GM19193 (cell line): ENCODE data around the gene NUDT3.

Experiments used
- POLR2A ChIP-seq: IDR thresholded peaks from 4 replicates; pipeline ENCODE4 v1.6.1; 2011; ENCODE audit not compliant: insufficient read depth, insufficient read length; ENCODE audit errors: extremely low read depth

The NUDT3 gene

DNA sequence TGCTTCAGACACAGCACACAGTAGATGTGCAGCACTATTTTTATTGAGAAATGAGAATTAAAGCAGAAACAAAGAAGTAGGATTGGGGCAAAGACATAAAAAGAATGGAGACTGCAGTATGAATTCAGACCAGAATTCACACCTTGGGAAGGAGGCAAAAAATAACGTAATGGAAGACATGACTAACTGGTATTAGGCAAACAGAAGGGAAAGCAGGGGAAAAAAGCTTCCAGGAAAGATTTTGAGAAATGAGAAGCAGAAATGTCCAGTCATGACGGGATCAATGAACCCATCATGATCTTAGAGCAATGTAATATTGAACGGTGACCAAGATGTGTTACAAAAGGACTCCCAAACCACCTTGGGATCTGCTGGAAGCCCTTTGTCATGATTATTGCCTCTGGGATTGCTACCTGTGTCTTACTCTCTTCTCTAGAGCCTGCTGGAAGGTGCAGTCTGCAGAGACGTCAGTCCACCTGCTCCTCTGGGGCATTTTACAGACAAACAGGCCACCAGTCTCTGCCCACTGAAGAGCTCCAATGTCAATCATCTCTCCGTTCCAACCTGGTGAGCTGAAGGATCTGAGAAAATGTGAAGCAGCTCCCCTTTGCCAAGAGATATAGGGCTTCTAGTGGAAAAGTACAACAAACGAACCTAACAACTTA, 8.7 kb downstream of the NUDT3 start:
- no peak for TF ChIP-seq POLR2A

DNA sequence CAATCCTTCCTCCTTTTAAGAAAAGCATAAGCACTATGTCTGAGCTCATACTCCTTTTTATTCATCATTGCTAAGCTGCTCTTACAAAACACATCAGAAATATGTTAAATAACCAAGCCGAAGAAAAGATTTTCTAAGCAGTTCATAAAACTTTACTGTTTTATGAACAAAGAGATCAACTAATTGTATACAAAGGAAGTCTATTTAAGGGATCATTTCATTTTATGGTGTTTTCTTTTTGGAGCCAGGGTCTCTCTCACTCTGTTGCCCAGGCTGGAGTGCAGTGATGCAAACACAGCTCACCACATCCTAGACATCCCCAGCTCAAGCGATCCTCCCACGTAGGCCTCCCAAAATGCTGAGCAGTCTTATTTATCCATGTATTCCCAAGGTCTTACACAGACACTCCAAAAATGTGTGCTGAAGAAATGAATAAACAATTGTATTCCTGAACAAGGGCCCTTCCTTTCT, 9.3 kb downstream of the NUDT3 start:
- TF ChIP-seq POLR2A = no peak

DNA sequence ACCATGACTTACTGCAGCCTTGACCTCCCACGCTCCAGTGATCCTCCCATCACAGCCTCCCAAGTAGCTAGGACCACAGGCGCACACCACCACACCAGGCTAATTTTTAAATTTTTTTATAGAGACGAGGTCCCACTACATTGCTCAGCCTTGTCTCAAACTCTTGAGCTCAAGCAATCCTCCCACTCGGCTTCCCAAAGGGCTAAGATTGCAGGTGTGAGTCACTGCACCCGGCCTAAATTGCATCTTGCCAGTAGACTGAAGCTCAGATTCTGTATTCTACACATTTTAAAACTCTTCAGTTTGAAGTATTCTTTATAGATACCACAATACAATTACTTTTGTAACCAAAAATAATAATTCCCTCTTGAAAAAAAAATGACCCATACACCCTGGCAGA, 11.4 kb downstream of the NUDT3 start:
- no peak for TF ChIP-seq POLR2A

DNA sequence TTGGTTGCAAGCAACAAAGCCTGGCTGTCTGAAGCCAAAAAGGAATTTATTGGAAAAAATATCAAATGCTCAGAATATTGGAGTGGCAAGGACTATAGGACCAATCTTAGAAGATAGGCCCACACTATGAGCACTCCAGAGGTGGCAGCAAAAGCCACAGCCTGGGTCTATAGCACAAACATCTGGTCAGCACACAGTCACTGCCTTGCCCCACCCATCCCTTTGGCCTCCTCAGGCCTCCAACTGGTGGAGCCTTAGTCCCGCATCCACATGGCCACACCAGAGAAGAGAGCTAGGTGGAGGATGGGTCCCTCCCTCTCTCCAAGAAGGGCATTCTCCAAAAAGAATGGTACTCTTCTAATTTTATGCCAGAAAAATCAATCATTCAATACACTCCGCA, 14.0 kb downstream of the NUDT3 start:
- TF ChIP-seq POLR2A = no peak

DNA sequence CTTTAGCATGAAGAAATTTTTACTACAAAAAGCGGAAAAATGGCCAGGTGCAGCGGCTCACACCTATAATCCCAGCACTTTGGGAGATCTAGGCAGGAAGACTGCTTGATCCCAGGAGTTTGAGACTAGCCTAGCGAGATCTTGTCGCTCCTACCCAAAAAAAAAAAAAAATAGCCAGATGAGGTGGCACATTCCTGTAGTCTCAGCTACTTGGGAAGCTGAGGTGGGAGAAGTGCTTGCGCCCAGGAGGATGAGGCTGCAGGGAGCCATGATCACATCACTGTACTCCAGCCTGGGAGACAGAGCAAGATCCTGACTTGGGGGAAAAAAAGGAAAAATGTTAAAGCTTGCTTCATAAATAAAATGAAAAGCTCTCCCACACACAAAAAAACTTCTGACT, 14.5 kb downstream of the NUDT3 start:
- TF ChIP-seq POLR2A = no peak

DNA sequence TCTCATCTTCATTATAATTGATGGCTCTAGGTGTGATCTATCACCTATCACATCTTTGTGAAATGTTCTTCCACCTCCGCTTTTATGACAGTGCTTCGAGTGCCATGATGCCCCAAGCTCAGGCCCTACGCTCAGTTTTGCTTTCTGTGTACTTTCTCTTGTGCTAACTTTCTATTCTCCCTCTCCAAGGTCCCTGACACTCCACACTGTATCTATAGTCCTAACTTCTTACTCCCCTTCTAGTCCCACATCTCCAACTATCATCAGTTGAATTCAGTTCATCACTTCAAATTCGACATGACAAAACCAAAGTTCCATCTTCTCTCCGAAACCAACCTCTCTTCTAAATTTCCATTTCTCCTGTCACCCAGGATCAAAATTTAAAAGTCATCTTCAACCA, 16.6 kb downstream of the NUDT3 start:
- no peak for TF ChIP-seq POLR2A

DNA sequence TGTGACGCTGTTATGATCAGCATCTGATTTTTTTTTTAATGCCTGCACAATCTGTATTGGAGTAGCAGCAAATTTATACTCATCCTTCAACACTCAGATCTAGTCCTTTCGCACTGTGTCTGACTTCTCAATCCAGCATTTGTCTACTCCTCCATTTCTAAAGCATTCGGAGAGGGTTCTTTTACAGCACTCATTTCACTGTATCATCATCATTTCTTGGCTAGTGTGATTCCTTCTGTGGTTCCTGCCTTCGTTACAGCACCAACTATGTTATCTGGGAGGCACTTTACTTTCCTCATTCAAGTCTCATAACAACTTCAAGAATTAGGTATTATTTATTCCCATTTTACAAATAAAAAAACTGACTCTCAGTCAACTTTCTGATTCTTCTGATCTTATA, 18.0 kb downstream of the NUDT3 start:
- no peak for TF ChIP-seq POLR2A

DNA sequence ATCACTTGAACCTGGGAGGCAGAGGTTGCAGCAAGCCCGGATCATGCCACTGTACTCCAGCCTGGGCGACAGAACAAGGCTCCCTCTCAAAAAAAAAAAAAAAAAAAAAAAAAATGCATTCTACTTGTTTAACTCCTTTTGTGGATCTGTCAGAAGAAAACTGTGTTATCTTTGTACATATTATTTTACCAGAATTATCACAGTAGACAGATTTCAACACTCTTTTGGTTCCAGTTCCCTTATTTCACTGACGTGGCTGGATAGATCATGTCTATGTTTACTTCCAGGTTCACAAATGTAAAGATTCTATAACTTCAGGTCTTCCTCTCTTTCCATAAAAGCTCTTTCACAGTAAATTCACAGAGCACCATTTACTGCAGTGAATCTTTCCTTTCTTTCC, 18.4 kb downstream of the NUDT3 start:
- TF ChIP-seq POLR2A = no peak

DNA sequence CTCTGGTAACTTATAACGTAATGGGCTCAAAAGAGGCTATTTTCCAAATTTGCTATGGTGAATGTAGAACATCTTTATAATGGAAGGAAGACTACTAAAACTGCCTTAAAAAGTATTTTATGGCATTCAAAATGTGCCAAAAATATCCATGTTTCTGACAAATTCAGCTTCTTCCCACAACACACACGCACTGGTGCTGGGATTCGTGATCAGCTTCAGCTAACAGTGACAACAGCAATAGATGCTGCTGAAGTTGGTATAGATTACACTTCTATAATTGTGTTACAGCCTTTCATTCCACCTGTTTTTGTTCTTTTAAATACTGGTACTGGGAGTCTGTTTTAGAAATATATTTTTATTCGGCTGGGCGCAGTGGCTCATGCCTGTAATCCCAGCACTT, 19.0 kb downstream of the NUDT3 start:
- no peak for TF ChIP-seq POLR2A

DNA sequence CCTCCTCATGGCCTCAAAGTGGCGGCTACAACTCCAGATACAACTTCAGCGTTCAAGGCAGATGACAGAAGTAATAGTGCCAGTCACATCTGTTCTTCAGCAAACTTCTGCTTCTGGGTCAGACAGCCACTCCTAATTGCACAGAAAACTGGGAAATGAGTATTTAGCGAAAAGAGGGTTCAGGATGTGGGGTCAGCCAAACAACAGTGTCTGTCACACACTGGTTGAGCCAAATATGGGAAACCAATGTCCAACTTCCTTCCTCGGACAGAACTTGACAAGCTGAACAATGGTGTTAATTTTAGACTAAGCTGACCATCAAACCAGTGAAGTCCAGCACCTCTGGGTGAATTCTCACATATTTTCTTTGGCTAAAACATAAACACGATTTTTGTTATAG, 22.1 kb downstream of the NUDT3 start:
- no peak for TF ChIP-seq POLR2A

DNA sequence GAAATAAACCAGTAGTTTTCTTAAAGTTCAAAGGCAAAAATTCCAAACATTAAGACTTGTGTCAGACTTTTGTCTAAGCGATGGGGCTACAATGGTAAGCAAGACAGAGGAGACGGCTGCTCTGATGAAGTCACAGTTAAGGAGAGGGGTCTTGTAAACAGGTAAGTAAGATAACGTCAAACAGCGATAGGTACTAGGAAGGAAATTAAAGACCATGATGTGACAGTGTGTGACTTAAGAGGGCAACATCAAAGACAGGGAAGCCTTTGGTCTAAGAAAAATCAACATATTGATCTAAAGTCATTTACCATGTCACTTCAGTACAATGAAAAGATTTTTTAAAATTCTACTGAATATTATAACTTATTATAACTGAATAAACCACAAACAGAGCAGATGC, 23.1 kb downstream of the NUDT3 start:
- no peak for TF ChIP-seq POLR2A

DNA sequence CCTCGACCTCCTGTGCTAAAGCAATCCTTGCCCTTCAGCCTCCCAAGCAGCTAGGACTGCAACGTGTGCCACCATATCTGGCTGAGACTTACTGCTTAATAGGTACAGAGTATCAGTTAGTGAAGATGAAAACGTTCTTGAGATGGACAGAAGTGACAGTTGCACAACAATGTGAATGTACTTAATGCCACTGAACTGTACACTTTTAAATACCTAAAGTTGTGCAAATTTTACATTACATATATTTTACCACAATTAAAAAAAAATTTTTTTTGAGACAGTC, 25.9 kb downstream of the NUDT3 start:
- no peak for TF ChIP-seq POLR2A

DNA sequence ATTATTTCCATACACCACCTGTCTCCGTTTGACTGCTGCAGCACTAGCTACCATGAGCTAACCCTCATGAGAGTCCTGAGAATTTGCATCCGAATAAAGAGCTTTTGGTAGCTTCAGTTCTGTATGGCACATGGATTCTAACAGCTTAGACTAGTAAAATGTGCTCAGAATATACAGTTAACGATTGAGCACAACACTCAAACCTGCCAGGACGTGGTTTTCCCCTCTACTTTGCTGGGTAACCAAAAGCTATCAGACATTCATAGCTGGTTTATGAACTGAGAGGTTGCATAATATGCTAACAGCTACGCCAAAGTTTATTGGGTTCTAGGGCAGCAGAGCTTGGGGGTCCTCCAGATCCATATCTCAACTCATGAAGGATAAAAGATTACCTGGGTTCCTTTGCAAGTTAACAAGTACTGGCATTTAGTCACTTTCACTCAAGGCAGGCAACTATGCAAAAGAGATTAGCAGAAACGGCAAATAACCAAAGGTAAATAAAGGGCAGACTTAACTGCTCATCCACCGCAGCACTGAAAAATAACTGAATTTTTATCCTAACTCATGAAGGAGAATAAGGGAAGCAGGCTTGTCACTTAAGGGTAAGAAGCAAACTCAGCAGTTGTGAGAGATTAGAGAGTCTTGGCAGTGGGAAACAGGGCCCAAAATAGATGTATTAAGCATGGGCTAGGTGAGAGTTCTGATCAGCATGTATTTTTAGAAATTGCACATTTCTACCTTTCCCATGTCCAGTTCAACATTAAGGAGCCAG, 29.4 kb downstream of the NUDT3 start:
- no peak for TF ChIP-seq POLR2A

DNA sequence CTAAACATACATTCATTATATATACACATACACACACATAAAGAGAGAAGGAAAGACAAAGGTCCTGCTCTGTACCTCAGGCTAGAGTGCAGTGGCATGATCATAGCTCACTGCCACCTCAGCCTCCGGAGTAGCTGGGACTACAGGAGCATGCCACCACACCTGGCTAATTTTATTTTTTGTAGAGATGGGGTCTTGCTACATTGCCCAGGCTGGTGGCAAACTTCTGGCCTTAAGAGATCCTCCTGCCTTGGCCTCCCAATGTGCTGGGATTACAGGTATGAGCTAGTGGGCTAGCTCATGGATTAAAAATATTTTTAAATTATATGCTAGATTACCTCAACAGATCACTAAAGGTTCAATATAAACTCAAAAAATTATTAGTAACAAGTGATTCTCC, 30.3 kb downstream of the NUDT3 start:
- no peak for TF ChIP-seq POLR2A

DNA sequence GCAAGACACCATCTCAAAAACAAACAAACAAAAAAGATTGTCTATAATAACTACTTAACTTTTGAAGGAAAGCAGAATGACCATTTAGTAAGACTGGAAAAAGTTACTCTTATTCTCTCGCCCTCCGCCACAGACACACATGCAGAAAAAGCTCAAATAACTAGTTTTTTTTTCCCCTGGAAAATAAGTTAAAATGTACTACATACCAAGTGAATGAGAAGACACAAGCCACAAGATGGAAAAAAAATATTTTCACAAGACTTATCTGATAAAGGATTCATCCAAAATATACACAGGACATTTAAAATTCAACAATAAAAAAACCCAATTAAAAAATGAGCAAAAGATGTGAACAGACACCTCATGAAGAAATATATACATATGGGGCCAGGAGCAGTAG, 31.9 kb downstream of the NUDT3 start:
- no peak for TF ChIP-seq POLR2A

DNA sequence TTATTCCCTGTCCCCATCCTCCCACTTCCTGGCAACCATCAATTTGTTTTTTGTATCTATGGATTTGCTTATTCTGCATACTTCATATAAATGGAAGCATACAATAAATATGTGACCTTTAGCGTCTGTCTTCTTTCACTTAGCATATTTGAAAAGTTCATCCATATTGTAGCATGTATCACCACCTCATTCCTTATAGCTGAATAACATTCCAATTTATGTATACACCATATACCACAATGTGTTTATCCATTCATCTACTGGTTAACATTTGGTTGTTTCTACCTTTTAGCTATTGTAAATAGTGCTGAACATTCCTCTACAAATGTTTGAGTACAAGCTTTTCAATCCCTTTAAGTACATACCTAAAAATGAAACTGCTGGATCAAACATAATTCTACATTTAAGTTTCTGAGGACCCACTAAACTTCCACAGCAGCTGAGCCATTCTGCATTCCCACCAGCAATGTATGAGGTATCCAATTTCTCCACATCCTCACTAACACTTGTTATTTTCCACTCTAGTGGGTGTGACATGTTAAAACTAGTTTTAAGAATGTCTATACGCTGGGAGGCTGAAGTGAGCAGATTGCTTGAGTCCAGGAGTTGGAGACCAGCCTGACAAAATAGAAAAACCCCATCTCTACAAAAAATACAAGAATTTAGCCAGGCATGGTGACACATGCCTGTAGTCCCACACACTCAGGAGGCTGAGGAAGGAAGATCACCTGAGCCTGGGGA, 32.9 kb downstream of the NUDT3 start:
- no peak for TF ChIP-seq POLR2A

DNA sequence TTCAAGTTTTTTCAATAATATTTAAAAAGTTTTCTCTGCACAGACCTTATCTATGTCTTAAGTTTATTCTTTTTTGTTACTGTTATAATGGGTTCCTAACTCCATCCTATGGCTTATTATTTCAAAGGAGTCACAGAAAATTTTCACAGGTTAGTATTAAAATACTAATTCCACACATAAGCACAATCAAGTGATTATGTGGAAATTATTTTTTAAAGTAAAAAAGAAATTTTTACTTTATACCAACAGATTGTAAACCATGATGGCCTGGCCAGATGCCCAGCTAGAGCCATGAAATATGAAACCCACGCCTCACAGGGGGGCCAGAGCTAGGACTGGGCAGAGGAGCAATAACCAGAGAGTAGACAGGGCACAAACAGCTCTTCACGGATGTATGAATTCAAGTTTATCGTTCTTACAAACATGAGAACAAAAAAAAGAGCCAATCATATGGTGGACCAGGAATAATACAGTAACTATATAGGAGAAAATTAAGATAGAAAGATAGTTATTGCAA, 34.0 kb downstream of the NUDT3 start:
- TF ChIP-seq POLR2A = no peak

DNA sequence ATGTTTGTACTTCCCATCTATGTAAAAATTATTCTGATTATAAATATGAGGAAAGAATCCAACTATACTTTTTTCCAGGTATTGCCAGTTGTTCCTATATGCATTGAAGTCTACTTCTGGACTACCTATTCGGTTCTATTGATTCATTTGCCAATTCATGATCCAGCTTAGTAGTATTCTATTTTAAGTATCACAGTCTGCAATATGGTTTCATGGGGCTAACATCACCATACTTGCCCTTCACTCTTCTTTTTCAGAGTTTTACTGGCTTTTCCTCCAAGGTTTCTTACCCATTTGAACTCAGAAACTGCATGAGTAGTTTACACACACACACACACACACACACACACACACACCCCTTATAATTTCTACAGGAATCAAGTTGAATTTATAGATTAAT, 34.5 kb downstream of the NUDT3 start:
- no peak for TF ChIP-seq POLR2A
